Epithelial cell of esophagus (primary cell): ENCODE data around the gene MAP3K4.

Experiments
- DNase-seq: peaks from one replicate; pipeline ENCODE4 v3.0.0; 2010; ENCODE audit warnings: low read depth
- H3K4me3 ChIP-seq: 2 replicates; pipeline ENCODE4 v1.5.1; 2011; ENCODE audit warnings: mild to moderate bottlenecking, low read length, control low read depth
- CTCF ChIP-seq: IDR thresholded peaks from 2 replicates; pipeline ENCODE4 v1.5.1; 2011; ENCODE audit warnings: low read depth, mild to moderate bottlenecking, low read length, control low read depth, inconsistent platforms; ENCODE audit not compliant: insufficient read depth; ENCODE audit errors: missing control alignments

MAP3K4 gene

GRCh38 chr6:161019324-161019839 is 27.8 kb downstream of the MAP3K4 start:
- no peak overlapping the region for H3K4me3 ChIP-seq
- DNase-seq, result no peak
- TF ChIP-seq CTCF, result no peak

GRCh38 chr6:161021543-161021942 is 30.0 kb downstream of the MAP3K4 start:
- no peak for TF ChIP-seq CTCF
- H3K4me3 ChIP-seq, result no peak overlapping the region
- DNase-seq, result no peak

- no peak overlapping the region for H3K4me3 ChIP-seq
- no peak for DNase-seq
- no peak for TF ChIP-seq CTCF
Measured at GRCh38 chr6:161021998-161022743, 30.6 kb downstream of the MAP3K4 start.

GRCh38 chr6:161023316-161023715 is 31.7 kb downstream of the MAP3K4 start:
- TF ChIP-seq CTCF, result no peak
- DNase-seq, result no peak
- H3K4me3 ChIP-seq, result no peak overlapping the region

GRCh38 chr6:161024364-161024920 is 32.9 kb downstream of the MAP3K4 start:
- H3K4me3 ChIP-seq, result no peak overlapping the region
- no peak for DNase-seq
- TF ChIP-seq CTCF, result no peak

- DNase-seq, result no peak
- H3K4me3 ChIP-seq, result no peak overlapping the region
- TF ChIP-seq CTCF, result no peak
Measured at GRCh38 chr6:161027385-161027784, 35.8 kb downstream of the MAP3K4 start.

- no peak for TF ChIP-seq CTCF
- H3K4me3 ChIP-seq, result no peak overlapping the region
- DNase-seq, result peak; percentile 35
Measured at GRCh38 chr6:161029195-161029809, 37.7 kb downstream of the MAP3K4 start.
